Mesothelial cell of epicardium (in vitro differentiated cells): ENCODE measurements around the gene CLC. TPM values are rescaled to one million over a fixed set of nuclear protein-coding genes. Genes with fewer than 3 reads are reported as not detected.
"Not testable (repeated sequence)": the region's sequence is repeated elsewhere in the genome, so short reads cannot be mapped to it uniquely, and the experiment has no call there.

ENCODE experiments used
- DNase-seq, 2 experiments: peaks; one replicate each; pipeline ENCODE4 v3.0.0; 2021; ENCODE audit warnings: low spot score in 2 of 2; ENCODE audit not compliant: unreplicated experiment in 2 of 2
- H3K27ac Mint-ChIP-seq: 2 replicates; pipeline ENCODE4 v1.8.0; 2021; ENCODE audit warnings: mixed read lengths
- H3K27me3 Mint-ChIP-seq: 2 replicates; pipeline ENCODE4 v1.8.0; 2021; ENCODE audit warnings: low read depth, mixed read lengths
- H3K36me3 Mint-ChIP-seq: 2 replicates; pipeline ENCODE4 v1.8.0; 2021; ENCODE audit warnings: mixed read lengths
- H3K4me1 Mint-ChIP-seq: 2 replicates; pipeline ENCODE4 v1.8.0; 2021; ENCODE audit warnings: mixed read lengths
- H3K4me3 Mint-ChIP-seq: 2 replicates; pipeline ENCODE4 v1.8.0; 2021; ENCODE audit warnings: mild to moderate bottlenecking, moderate library complexity, mixed read lengths
- H3K9me3 Mint-ChIP-seq: 2 replicates; pipeline ENCODE4 v1.8.0; 2021; ENCODE audit warnings: mixed read lengths
- CTCF ChIP-seq: fragments of 200-600 bp; sonication (generic); IDR thresholded peaks from one replicate; pipeline ENCODE4 v1.5.0; 2021; ENCODE audit warnings: antibody characterized with exemption; ENCODE audit not compliant: unreplicated experiment
- total RNA-seq: library from RNA; stranded (reverse); gene quantifications from 3 replicates; pipeline ENCODE4 v1.2.1, GENCODE V29; 2021

The CLC gene
- total RNA-seq, 1 donor from 2014 or later = not detected

GRCh38 chr19:39696387-39696786 is 41.4 kb downstream of the CLC start:
- Mint-ChIP-seq H3K9me3 (no peaks in the 10 kb centered on the region), H3K27ac (no peak overlapping the region), H3K4me3 (no peak overlapping the region), H3K4me1 (peaks cover 8% of the 10 kb centered on the region), H3K27me3 (peaks cover 44% of the 10 kb centered on the region), H3K36me3 (no peaks in the 10 kb centered on the region)
- no peak for TF ChIP-seq CTCF
- no peak for DNase-seq

- H3K9me3 Mint-ChIP-seq = no peaks in the 10 kb centered on the region
- no peak overlapping the region for H3K4me3 Mint-ChIP-seq
- DNase-seq = no peak
- no peak overlapping the region for H3K27ac Mint-ChIP-seq
- no peaks in the 10 kb centered on the region for H3K36me3 Mint-ChIP-seq
- TF ChIP-seq CTCF = no peak
- H3K27me3 Mint-ChIP-seq = peaks cover 42% of the 10 kb centered on the region
- peaks cover 8% of the 10 kb centered on the region for H3K4me1 Mint-ChIP-seq
Observed at GRCh38 chr19:39695759-39696158, 42.1 kb downstream of the CLC start.

GRCh38 chr19:39692822-39693221 is 45.0 kb downstream of the CLC start:
- DNase-seq = no peak
- Mint-ChIP-seq H3K36me3 (no peaks in the 10 kb centered on the region), H3K9me3 (peaks cover 6% of the 10 kb centered on the region), H3K4me3 (no peak overlapping the region), H3K4me1 (peaks cover 8% of the 10 kb centered on the region), H3K27me3 (peaks cover 31% of the 10 kb centered on the region), H3K27ac (no peak overlapping the region)
- TF ChIP-seq CTCF = no peak

- DNase-seq = no peak
- H3K4me1 Mint-ChIP-seq = peaks cover 8% of the 10 kb centered on the region
- no peak overlapping the region for H3K4me3 Mint-ChIP-seq
- peaks cover 6% of the 10 kb centered on the region for H3K9me3 Mint-ChIP-seq
- peaks cover 26% of the 10 kb centered on the region for H3K27me3 Mint-ChIP-seq
- no peak for TF ChIP-seq CTCF
- H3K36me3 Mint-ChIP-seq = no peaks in the 10 kb centered on the region
- no peak overlapping the region for H3K27ac Mint-ChIP-seq
Observed at GRCh38 chr19:39692166-39692565, 45.7 kb downstream of the CLC start.

GRCh38 chr19:39688637-39689036 is 49.2 kb downstream of the CLC start:
- not testable (repeated sequence) for H3K27ac Mint-ChIP-seq

GRCh38 chr19:39686739-39687138 is 51.1 kb downstream of the CLC start:
- no peak for TF ChIP-seq CTCF
- Mint-ChIP-seq H3K27me3 (peaks cover 14% of the 10 kb centered on the region), H3K36me3 (no peaks in the 10 kb centered on the region), H3K9me3 (peaks cover 6% of the 10 kb centered on the region), H3K4me1 (peaks cover 4% of the 10 kb centered on the region), H3K27ac (no peak overlapping the region), H3K4me3 (no peak overlapping the region)
- no peak for DNase-seq

More at GRCh38 chr19:39688637-39689036, 49.2 kb downstream of the CLC start:
- H3K4me1 Mint-ChIP-seq = peaks cover 12% of the 10 kb centered on the region
- H3K4me3 Mint-ChIP-seq, H3K9me3 Mint-ChIP-seq, H3K36me3 Mint-ChIP-seq, DNase-seq: not testable (repeated sequence)
- H3K27me3 Mint-ChIP-seq = peaks cover 18% of the 10 kb centered on the region
